Lung microvascular endothelial cell (primary cell): Measurements from ENCODE around the gene ADPRM. TPM values are rescaled to one million over a fixed set of nuclear protein-coding genes. Genes with fewer than 3 reads are reported as not detected.
"Not testable (repeated sequence)": the region's sequence is repeated elsewhere in the genome, so short reads cannot be mapped to it uniquely, and the experiment has no call there.

Experiments
- DNase-seq, 2 donors: peaks; one replicate each; pipeline versions ENCODE4 v3.0.0 to v3.0.0-alpha.2; 2010; ENCODE audit warnings: low read depth in 2 of 2
- total RNA-seq: library from RNA; depleted of rRNA; stranded (reverse); fragments of >200 nt; gene quantifications from 2 replicates; pipeline ENCODE4 v1.2.1, GENCODE V29; 2014

Gene ADPRM
- total RNA-seq, 1 donor from 2014 or later, result 10.7 TPM

GRCh38 chr17:10699856-10700255, 2.5 kb downstream of the ADPRM start:
- DNase-seq, result peak; percentile 2 to 27

GRCh38 chr17:10702574-10702973, 5.2 kb downstream of the ADPRM start:
- DNase-seq, result peak; percentile 19 to 65

- no peak for DNase-seq
Observed at GRCh38 chr17:10705727-10706126, 8.3 kb downstream of the ADPRM start.

GRCh38 chr17:10713318-10713717, 15.9 kb downstream of the ADPRM start:
- DNase-seq, result no peak

GRCh38 chr17:10716218-10716617, 18.8 kb downstream of the ADPRM start:
- DNase-seq, result no peak

- DNase-seq, result no peak
Observed at GRCh38 chr17:10718547-10718946, 21.2 kb downstream of the ADPRM start.

- DNase-seq, result no peak
Observed at GRCh38 chr17:10724546-10725195, 27.3 kb downstream of the ADPRM start.

DNA sequence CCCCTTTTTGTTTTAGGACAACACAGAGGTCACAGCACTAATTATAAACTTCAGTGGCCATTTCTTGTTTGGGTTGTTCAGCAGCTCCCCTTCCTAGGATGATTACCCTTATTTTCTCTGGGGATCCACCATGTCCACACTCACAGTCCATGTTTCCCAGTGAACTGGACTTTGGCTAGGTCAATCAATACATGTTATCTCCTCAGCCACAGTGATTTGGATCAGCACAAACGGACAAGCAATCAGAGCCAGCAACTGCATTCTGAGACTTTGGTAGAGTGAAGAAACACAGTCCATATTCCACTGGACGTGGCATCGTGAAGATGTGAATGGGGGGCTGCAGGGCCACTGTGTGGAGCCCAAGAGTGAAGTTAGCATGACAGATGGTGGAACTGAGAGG, 27.9 kb downstream of the ADPRM start:
- no peak for DNase-seq

- no peak for DNase-seq
Observed at GRCh38 chr17:10726196-10726595, 28.8 kb downstream of the ADPRM start.

GRCh38 chr17:10727192-10727591, 29.8 kb downstream of the ADPRM start:
- DNase-seq, result no peak

DNA sequence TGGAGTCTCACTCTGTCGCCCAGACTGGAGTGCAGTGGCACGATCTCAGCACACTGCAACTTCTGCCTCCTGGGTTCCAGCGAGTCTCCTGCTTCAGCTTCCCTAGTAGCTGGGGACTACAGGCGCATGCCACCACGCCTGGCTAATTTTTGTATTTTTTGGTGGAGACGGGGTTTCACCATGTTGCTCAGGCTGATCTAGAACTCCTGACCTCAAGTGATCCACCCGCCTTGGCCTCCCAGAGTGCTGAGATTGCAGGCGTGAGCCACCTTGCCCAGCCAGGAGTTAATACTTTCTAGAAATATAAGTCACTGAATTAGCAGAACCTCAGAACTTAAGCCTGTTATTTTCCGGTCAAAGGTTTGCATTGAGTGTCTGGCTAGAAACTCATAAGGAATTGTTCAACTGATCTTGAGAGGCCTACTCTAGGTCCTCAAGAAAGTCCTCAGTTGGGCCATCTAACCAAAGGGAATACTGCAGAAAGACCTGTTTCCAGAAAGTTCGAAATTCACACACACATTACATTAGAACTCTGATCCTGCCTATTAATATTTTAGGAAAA, 31.0 kb downstream of the ADPRM start:
- DNase-seq, result no peak

DNA sequence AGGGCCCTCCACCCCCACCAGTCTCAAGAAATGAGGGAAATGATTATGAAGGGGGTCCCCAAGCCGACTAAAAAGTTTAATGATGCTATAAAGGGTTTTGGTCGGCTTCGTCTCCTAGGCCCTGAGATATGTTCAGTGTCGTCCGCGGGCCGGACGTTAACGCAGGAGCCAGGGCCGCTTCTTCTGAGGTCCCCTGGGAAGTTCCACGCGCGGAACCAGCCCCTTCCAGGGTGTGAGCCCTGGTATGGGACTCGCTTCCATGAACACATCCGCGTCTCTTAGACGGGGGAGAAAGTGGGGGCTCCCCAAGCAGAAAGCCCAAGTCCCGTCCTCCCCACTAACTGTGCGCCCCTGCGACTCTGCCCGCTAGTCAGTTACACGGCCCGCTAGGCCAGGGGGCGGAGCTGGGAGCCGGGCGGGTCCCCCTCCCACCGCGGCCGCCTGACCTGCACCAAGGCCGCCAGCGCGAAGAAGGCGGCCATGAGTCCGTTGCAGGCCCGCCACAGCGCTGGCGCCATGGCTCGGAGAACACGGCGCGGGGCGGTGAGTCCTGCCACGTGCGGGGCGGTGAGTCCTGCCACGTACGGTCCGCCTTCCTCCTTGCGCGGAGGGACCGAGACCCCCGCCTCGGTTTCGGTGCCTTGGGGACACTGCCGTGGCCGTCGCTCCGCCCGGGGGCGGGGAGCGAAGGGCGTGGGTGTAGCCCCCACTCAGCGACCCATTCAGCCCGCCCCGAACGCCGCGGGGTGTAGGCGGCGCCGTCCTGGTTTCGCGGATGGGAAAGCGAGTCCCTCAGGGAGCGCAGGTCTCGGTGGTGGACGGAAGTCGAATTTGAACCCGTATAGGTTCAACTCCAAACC, 32.2 kb downstream of the ADPRM start, which contains the start of gene TMEM220:
TSS of gene TMEM220 (minus strand) at position 690 of the 860 bp plus-strand sequence. CDS start at position 518, 172 bp downstream.
- peak; percentile 80 to 83 for DNase-seq

GRCh38 chr17:10730247-10730646, 32.9 kb downstream of the ADPRM start:
- not testable (repeated sequence) for DNase-seq

- DNase-seq, result no peak
Observed at GRCh38 chr17:10731408-10731879, 34.0 kb downstream of the ADPRM start.

GRCh38 chr17:10732121-10732520, 34.7 kb downstream of the ADPRM start:
- DNase-seq, result not testable (repeated sequence)

GRCh38 chr17:10733666-10734065, 36.3 kb downstream of the ADPRM start:
- no peak for DNase-seq

GRCh38 chr17:10735251-10735650, 37.9 kb downstream of the ADPRM start:
- no peak for DNase-seq

GRCh38 chr17:10735821-10736220, 38.4 kb downstream of the ADPRM start:
- DNase-seq, result no peak

- DNase-seq, result peak; percentile 60 to 61
Observed at GRCh38 chr17:10737168-10737622, 39.8 kb downstream of the ADPRM start.

DNA sequence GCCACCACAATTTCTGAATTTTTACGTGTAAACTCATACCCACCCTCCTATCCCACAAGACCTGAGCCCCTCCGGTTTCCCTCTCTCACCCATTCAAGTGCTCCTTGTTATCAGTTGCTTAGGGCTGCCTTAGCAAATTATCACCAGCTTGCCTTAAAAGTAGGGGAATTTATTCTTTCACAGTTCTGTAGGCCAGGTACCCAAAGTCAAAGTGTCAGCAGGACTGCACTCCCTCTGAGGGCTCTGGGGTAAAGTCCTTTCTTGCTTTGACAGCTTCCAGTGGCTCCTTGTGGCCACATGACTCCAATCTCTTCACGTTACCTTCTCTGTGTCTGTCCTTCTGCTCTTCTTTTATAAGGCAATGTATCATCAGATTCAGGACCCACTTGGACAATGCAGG, 40.3 kb downstream of the ADPRM start:
- no peak for DNase-seq

GRCh38 chr17:10738521-10739258, 41.3 kb downstream of the ADPRM start:
- no peak for DNase-seq
